ENCODE measurements around the gene PCDH1. TPM values are rescaled to one million over a fixed set of nuclear protein-coding genes. Genes with fewer than 3 reads are reported as not detected.
"Not testable (repeated sequence)": the region's sequence is repeated elsewhere in the genome, so short reads cannot be mapped to it uniquely, and the experiment has no call there.

PCDH1 gene
- total and polyA plus RNA-seq, 3 donors from 2014 or later = 5.6 to 10.6 (median 9.6) TPM

DNA sequence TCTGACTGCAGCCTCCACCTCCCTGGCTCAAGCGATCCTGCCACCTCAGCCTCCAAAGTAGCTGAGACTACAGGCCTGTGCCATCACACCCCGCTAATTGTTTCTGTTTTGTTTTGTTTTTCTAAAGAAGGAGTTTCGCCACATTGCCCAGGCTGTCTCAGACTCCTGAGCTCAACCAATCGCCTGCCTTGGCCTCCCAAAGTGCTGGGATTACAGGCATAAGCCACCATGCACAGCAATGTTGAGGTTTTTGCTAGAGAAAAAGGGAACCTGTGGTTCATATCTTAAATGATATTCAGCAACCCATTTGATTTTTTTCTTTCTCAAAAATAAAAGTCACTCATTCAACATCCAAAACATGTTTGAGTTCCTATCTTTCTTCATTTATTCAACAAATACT lies 25.1 kb upstream of the PCDH1 start:
- WGBS, 2 donors = 72 to 90% methylated on average over 4 of the region's 4 CpGs
- H3K36me3 ChIP-seq (ENCODE audit: low read depth, missing control alignments) = no peaks in the 10 kb centered on the region
- intact Hi-C loops (cut with DNase I; ENCODE audit: low total_unique reads) = no loop called here
- TF ChIP-seq, protein P1, sequence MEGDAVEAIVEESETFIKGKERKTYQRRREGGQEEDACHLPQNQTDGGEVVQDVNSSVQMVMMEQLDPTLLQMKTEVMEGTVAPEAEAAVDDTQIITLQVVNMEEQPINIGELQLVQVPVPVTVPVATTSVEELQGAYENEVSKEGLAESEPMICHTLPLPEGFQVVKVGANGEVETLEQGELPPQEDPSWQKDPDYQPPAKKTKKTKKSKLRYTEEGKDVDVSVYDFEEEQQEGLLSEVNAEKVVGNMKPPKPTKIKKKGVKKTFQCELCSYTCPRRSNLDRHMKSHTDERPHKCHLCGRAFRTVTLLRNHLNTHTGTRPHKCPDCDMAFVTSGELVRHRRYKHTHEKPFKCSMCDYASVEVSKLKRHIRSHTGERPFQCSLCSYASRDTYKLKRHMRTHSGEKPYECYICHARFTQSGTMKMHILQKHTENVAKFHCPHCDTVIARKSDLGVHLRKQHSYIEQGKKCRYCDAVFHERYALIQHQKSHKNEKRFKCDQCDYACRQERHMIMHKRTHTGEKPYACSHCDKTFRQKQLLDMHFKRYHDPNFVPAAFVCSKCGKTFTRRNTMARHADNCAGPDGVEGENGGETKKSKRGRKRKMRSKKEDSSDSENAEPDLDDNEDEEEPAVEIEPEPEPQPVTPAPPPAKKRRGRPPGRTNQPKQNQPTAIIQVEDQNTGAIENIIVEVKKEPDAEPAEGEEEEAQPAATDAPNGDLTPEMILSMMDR (IDR thresholded peaks at IDR 0.05) = no peak
- no peak for TF ChIP-seq POLR2A (IDR thresholded peaks at IDR 0.05)
- H3K4me1 ChIP-seq = peaks cover 9% of the 10 kb centered on the region
- H3K27me3 ChIP-seq = no peaks in the 10 kb centered on the region
- H3K9me3 ChIP-seq = no peaks in the 10 kb centered on the region
- H3K4me3 ChIP-seq = no peak overlapping the region
- no peak for DNase-seq
- no peak overlapping the region for H3K27ac ChIP-seq

DNA sequence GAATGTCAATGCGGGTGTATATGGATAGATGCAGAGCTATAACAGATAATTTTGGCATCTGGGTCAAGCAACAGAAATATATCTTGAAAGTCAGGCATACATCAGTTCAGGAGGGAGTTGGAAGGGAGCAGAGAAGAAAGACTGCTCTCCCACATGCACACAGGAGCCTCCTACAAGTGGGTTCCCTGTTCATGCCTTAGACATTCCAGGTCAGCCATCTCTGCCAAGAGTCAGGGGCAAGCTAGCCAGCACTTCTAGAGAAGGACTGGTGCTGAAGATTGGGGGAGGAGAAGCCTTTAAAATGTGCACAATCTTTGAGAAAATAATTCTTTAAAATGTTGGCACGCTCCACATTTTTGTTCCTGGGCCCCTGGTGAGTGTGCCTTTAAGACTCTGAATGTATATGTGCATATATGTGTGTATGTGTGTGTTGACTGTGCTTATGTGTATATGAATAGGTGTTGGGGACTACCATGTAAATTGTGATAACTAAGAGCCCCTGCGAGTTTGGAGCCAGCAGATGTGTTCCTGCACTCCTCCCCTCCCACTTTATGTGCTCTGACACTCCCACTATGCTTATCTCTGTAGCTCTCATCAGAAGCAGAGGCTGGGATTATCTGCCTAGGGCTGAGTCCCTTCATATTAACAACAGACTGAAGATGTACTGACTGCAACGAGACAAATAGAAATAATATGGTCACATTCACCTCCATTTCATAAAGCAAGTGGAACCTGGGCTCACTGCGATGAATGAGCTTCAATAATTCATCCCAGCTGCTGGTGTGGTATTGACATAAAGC lies 24.0 kb upstream of the PCDH1 start:
- Histone ChIP-seq H3K36me3 (ENCODE audit: low read depth, missing control alignments) (no peaks in the 10 kb centered on the region), H3K9me3 (no peaks in the 10 kb centered on the region), H3K4me1 (peaks cover 9% of the 10 kb centered on the region), H3K27me3 (no peaks in the 10 kb centered on the region), H3K27ac (no peak overlapping the region), H3K4me3 (no peak overlapping the region)
- TF ChIP-seq, protein P1 (IDR thresholded peaks at IDR 0.05) = no peak
- TF ChIP-seq POLR2A (IDR thresholded peaks at IDR 0.05) = no peak
- WGBS, 2 donors = 50 to 57% methylated on average over 5 of the region's 5 CpGs
- DNase-seq = peak; percentile 40
- intact Hi-C loops (cut with DNase I; ENCODE audit: low total_unique reads) = no loop called here

DNA sequence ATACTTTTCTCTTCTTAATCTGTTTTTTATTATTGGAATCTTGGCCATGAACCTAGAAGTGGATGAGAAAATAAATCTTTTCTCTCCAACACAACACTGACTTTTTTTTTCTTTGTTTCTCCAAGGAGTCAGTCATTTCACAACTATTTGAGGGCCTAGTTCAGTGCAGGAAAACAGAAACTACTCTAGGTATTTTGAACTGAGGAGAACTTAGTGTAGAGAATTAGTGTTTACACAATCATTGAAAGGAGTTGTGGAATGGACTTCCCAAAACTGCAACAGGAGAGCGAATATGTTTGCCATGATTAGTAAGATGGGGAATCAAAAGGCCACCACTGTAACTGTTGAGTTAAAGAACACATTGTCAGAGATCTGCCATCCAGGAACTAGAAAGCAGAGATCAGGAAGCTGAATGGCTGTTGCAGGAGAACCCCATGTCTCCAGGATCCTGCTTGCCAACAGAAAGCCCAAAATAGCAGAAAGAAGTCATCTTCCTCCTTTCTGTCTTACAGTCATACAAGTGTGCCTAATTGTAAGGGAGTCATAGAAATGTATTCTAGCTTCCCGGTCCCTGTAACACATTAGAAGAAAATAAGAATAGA lies 20.3 kb upstream of the PCDH1 start:
- Histone ChIP-seq H3K27me3 (no peaks in the 10 kb centered on the region), H3K36me3 (ENCODE audit: low read depth, missing control alignments) (no peaks in the 10 kb centered on the region), H3K27ac (no peak overlapping the region), H3K9me3 (no peaks in the 10 kb centered on the region), H3K4me3 (no peak overlapping the region), H3K4me1 (peaks cover 9% of the 10 kb centered on the region)
- TF ChIP-seq POLR2A (IDR thresholded peaks at IDR 0.05) = no peak
- TF ChIP-seq, protein P1 (IDR thresholded peaks at IDR 0.05) = no peak
- no peak for DNase-seq
- WGBS, 2 donors = 79 to 89% methylated on average over 2 of the region's 2 CpGs
- intact Hi-C loops (cut with DNase I; ENCODE audit: low total_unique reads) = no loop called here

DNA sequence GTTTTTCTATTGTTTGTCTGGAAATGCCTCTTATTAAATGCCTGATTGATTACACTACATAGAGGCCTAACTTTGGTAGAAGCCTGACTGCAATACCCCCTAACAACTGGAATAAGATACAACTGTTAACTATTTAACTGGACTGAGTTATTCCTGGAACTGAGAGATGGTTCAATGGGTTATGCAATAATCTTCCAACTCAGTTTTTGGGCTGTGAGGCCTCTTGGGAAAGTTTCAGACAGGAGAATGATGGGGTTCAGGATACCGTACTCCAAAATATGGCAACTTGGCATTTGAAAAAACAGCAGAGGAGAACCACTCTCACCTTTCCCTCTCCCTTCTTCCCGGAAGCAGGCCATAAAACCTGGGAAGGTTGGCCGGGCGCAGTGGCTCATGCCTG lies 19.2 kb upstream of the PCDH1 start:
- WGBS, 2 donors = 83 to 88% methylated on average over 4 of the region's 4 CpGs

DNA sequence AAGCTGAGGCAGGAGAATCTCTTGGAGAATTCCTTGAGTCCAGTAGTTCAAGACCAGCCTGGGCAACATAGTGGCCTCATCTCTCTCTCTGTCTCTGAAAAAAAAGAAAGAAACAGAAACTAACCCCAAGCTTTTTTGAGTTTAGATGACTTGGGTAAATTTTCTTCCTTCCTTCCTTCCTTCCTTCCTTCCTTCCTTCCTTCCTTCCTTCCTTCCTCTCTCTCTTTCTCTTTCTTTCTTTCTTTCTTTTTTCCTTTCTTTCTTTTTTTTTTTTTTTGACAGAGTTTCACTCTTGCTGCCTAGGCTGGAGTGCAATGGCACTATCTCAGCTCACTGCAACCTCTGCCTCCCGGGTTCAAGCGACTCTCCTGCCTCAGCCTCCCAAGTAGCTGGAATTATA lies 12.2 kb upstream of the PCDH1 start:
- DNase-seq; H3K27ac ChIP-seq; H3K4me3 ChIP-seq; H3K4me1 ChIP-seq; H3K27me3 ChIP-seq; intact Hi-C loops (cut with DNase I; ENCODE audit: low total_unique reads); H3K36me3 ChIP-seq (ENCODE audit: low read depth, missing control alignments); H3K9me3 ChIP-seq: not testable (repeated sequence)
- WGBS, 2 donors = 95 to 100% methylated on average over 2 of the region's 2 CpGs

More for the DNA sequence above, 19.2 kb upstream of the PCDH1 start:
- Histone ChIP-seq H3K4me1 (peaks cover 3% of the 10 kb centered on the region), H3K27me3 (no peaks in the 10 kb centered on the region), H3K4me3 (no peak overlapping the region), H3K27ac (no peak overlapping the region), H3K36me3 (ENCODE audit: low read depth, missing control alignments) (no peaks in the 10 kb centered on the region), H3K9me3 (no peaks in the 10 kb centered on the region)
- intact Hi-C loops (cut with DNase I; ENCODE audit: low total_unique reads) = no loop called here
- DNase-seq = no peak
- TF ChIP-seq, protein P1 (IDR thresholded peaks at IDR 0.05) = no peak
- no peak for TF ChIP-seq POLR2A (IDR thresholded peaks at IDR 0.05)

Data from testis (tissue), 3 donors.